ENCODE measurements around the gene TMEM40. TPM values are rescaled to one million over a fixed set of nuclear protein-coding genes. Genes with fewer than 3 reads are reported as not detected.

Gene TMEM40
- total RNA-seq, 1 experiment from 2014 or later: not detected

DNA sequence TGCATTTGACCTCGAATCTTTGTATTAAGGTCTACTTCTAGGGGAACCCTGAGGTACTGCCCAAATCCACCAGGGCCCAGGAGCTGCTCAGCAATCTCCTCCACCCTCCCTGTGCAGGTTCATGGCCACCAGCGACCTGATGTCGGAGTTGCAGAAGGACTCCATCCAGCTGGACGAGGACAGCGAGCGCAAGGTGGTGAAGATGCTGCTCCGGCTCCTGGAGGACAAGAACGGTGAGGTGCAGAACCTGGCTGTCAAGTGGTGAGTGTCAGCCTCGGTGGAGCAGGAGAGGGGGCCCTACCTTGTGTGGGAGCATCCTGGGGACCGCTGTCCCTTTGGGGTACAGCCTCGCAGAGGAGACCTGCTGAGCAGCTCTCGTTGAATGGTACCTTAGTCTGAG, 44.3 kb upstream of the TMEM40 start:
- no peak for DNase-seq
- no peaks in the 10 kb centered on the region for H3K9me3 ChIP-seq (ENCODE audit: control insufficient read depth, low read depth, low read length)
- H3K9me3 Mint-ChIP-seq: no peaks in the 10 kb centered on the region
- no peak overlapping the region for H3K23ac ChIP-seq (ENCODE audit: insufficient read length, low read depth, low read length)
- no peak overlapping the region for H2AK5ac ChIP-seq (ENCODE audit: insufficient read length, low read length)
- no peak overlapping the region for H3T11ph ChIP-seq (ENCODE audit: low read length)
- WGBS (ENCODE audit: extremely low coverage, insufficient read length, low lambda C conversion rate): no CpG with 5 or more reads among the region's 12 CpGs
- no peak overlapping the region for H3K4me2 ChIP-seq (ENCODE audit: insufficient read depth, insufficient read length, low read length)
- no peak overlapping the region for H3K18ac ChIP-seq (ENCODE audit: insufficient read length, low read depth, low read length)
- no peak overlapping the region for H4K5ac ChIP-seq (ENCODE audit: insufficient read length, low read depth, low read length)
- no peak overlapping the region for H4K8ac ChIP-seq (replicated peaks; ENCODE audit: insufficient read length, low read depth, low read length)
- H3K27ac Mint-ChIP-seq: no peak overlapping the region
- H3K14ac ChIP-seq (ENCODE audit: insufficient read depth, low read length): no peak overlapping the region; the same call in 1 of the 2 replicates
- H3K27ac ChIP-seq (ENCODE audit: insufficient read length, low read depth, low read length): no peak overlapping the region
- H3K4me3 Mint-ChIP-seq: no peak overlapping the region
- H3K23me2 ChIP-seq (ENCODE audit: insufficient read length, low read depth, low read length, poor library complexity, severe bottlenecking): no peaks in the 10 kb centered on the region
- no peak overlapping the region for H3K9ac ChIP-seq (ENCODE audit: extremely low read depth, insufficient read length, low read length)
- H3K4ac ChIP-seq (ENCODE audit: low read depth, low read length): no peak overlapping the region
- no peak overlapping the region for H2BK20ac ChIP-seq (ENCODE audit: low read depth, low read length, poor library complexity, severe bottlenecking)
- H3K4me1 Mint-ChIP-seq: peaks cover 0 to under 1% of the 10 kb centered on the region in 2 experiments; a peak in 1 of 4 replicates
- H3K79me2 ChIP-seq (ENCODE audit: insufficient read depth, low read length): no peaks in the 10 kb centered on the region
- H4K20me1 ChIP-seq (ENCODE audit: control insufficient read depth, insufficient read depth, insufficient read length): no peaks in the 10 kb centered on the region
- no peak overlapping the region for H2AFZ ChIP-seq (ENCODE audit: low read length)
- H3K36me3 Mint-ChIP-seq (ENCODE audit: insufficient read depth in 1 of 3, low read depth in 3 of 3): peaks cover 2 to 16% (median 15%) of the 10 kb centered on the region in 3 experiments; a peak in 6 of 7 replicates
- H2BK15ac ChIP-seq (ENCODE audit: low read depth, low read length): no peak overlapping the region
- H2BK5ac ChIP-seq (ENCODE audit: insufficient read length, low read length): no peak overlapping the region
- H2BK120ac ChIP-seq (ENCODE audit: low read depth, low read length, poor library complexity, severe bottlenecking): no peak overlapping the region
- TF ChIP-seq, protein P1, sequence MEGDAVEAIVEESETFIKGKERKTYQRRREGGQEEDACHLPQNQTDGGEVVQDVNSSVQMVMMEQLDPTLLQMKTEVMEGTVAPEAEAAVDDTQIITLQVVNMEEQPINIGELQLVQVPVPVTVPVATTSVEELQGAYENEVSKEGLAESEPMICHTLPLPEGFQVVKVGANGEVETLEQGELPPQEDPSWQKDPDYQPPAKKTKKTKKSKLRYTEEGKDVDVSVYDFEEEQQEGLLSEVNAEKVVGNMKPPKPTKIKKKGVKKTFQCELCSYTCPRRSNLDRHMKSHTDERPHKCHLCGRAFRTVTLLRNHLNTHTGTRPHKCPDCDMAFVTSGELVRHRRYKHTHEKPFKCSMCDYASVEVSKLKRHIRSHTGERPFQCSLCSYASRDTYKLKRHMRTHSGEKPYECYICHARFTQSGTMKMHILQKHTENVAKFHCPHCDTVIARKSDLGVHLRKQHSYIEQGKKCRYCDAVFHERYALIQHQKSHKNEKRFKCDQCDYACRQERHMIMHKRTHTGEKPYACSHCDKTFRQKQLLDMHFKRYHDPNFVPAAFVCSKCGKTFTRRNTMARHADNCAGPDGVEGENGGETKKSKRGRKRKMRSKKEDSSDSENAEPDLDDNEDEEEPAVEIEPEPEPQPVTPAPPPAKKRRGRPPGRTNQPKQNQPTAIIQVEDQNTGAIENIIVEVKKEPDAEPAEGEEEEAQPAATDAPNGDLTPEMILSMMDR (conservative IDR thresholded peaks at IDR 0.05): no peak
- no peaks in the 10 kb centered on the region for H3K79me1 ChIP-seq (ENCODE audit: insufficient read depth, low read depth, low read length, poor library complexity, severe bottlenecking)
- H3K4me1 ChIP-seq (ENCODE audit: insufficient read depth, low read length): no peaks in the 10 kb centered on the region
- no peak overlapping the region for H4K91ac ChIP-seq (ENCODE audit: insufficient read length, low read depth, low read length)
- no peaks in the 10 kb centered on the region; the same call in 1 of the 2 replicates for H3K27me3 Mint-ChIP-seq (ENCODE audit: low read depth)
- H2BK12ac ChIP-seq (ENCODE audit: insufficient read length, low read depth, low read length): no peak overlapping the region
- no peaks in the 10 kb centered on the region for H3K27me3 ChIP-seq (ENCODE audit: insufficient read depth, low read length)
- H3K56ac ChIP-seq (ENCODE audit: insufficient read length, low read depth, low read length): no peak overlapping the region

Measured in H9 (cell line).